ENCODE measurements around the gene SLCO2A1.
A peak's percentile ranks its signal among the peaks of the same experiment; 100 is the strongest.

Gene SLCO2A1

GRCh38 chr3:134007819-134008218, 21.9 kb downstream of the SLCO2A1 start:
- TF ChIP-seq EZH2 (IDR thresholded peaks at IDR 0.05) (no peak), POLR2AphosphoS5 (IDR thresholded peaks at IDR 0.05; ENCODE audit: borderline replicate concordance, low read depth, low read length) (no peak), FOXP2 (optimal IDR thresholded peaks at IDR 0.05; ENCODE audit: control extremely low read depth, extremely low read length, insufficient read depth) (no peak)
- Histone ChIP-seq H3K36me3 (ENCODE audit: insufficient read depth, low read length) (no peaks in the 10 kb centered on the region), H3K9me3 (ENCODE audit: low read depth, low read length) (no peaks in the 10 kb centered on the region), H3K27ac (no peak overlapping the region), H3K4me3 (no peak overlapping the region), H3K9ac (ENCODE audit: insufficient read length) (no peak overlapping the region)
- DNase-seq (ENCODE audit: low read depth, low spot score) = no peak

GRCh38 chr3:134004841-134005240, 24.9 kb downstream of the SLCO2A1 start:
- Histone ChIP-seq H3K9me3 (ENCODE audit: low read depth, low read length) (no peaks in the 10 kb centered on the region), H3K27ac (no peak overlapping the region), H3K36me3 (ENCODE audit: insufficient read depth, low read length) (no peaks in the 10 kb centered on the region), H3K9ac (ENCODE audit: insufficient read length) (no peak overlapping the region), H3K4me3 (no peak overlapping the region)
- TF ChIP-seq FOXP2 (optimal IDR thresholded peaks at IDR 0.05; ENCODE audit: control extremely low read depth, extremely low read length, insufficient read depth) (no peak), POLR2AphosphoS5 (IDR thresholded peaks at IDR 0.05; ENCODE audit: borderline replicate concordance, low read depth, low read length) (no peak), EZH2 (IDR thresholded peaks at IDR 0.05) (no peak)
- no peak for DNase-seq (ENCODE audit: low read depth, low spot score)

- no peak overlapping the region for H3K27ac ChIP-seq
Measured at GRCh38 chr3:134003066-134003465, 26.7 kb downstream of the SLCO2A1 start.

GRCh38 chr3:134002306-134002705, 27.4 kb downstream of the SLCO2A1 start:
- no peak overlapping the region for H3K27ac ChIP-seq

More at GRCh38 chr3:134003066-134003465, 26.7 kb downstream of the SLCO2A1 start:
- no peaks in the 10 kb centered on the region for H3K36me3 ChIP-seq (ENCODE audit: insufficient read depth, low read length)
- H3K4me3 ChIP-seq = no peak overlapping the region
- no peak for TF ChIP-seq POLR2AphosphoS5 (IDR thresholded peaks at IDR 0.05; ENCODE audit: borderline replicate concordance, low read depth, low read length)
- H3K9ac ChIP-seq (ENCODE audit: insufficient read length) = no peak overlapping the region
- no peak for DNase-seq (ENCODE audit: low read depth, low spot score)
- no peaks in the 10 kb centered on the region for H3K9me3 ChIP-seq (ENCODE audit: low read depth, low read length)

GRCh38 chr3:134001251-134001650, 28.5 kb downstream of the SLCO2A1 start:
- TF ChIP-seq EZH2 (IDR thresholded peaks at IDR 0.05) (peak; percentile 7), POLR2AphosphoS5 (IDR thresholded peaks at IDR 0.05; ENCODE audit: borderline replicate concordance, low read depth, low read length) (no peak)
- DNase-seq (ENCODE audit: low read depth, low spot score) = no peak
- no peaks in the 10 kb centered on the region for H3K9me3 ChIP-seq (ENCODE audit: low read depth, low read length)
- no peak overlapping the region for H3K27ac ChIP-seq
- H3K9ac ChIP-seq (ENCODE audit: insufficient read length) = no peak overlapping the region
- H3K36me3 ChIP-seq (ENCODE audit: insufficient read depth, low read length) = no peaks in the 10 kb centered on the region
- H3K4me3 ChIP-seq = no peak overlapping the region

More at GRCh38 chr3:134002306-134002705, 27.4 kb downstream of the SLCO2A1 start:
- H3K4me3 ChIP-seq = no peak overlapping the region
- H3K9ac ChIP-seq (ENCODE audit: insufficient read length) = no peak overlapping the region
- H3K36me3 ChIP-seq (ENCODE audit: insufficient read depth, low read length) = no peaks in the 10 kb centered on the region
- TF ChIP-seq FOXP2 (optimal IDR thresholded peaks at IDR 0.05; ENCODE audit: control extremely low read depth, extremely low read length, insufficient read depth) (no peak), EZH2 (IDR thresholded peaks at IDR 0.05) (no peak), POLR2AphosphoS5 (IDR thresholded peaks at IDR 0.05; ENCODE audit: borderline replicate concordance, low read depth, low read length) (no peak)
- no peaks in the 10 kb centered on the region for H3K9me3 ChIP-seq (ENCODE audit: low read depth, low read length)
- DNase-seq (ENCODE audit: low read depth, low spot score) = no peak

- Histone ChIP-seq H3K27ac (no peak overlapping the region), H3K9me3 (ENCODE audit: low read depth, low read length) (no peaks in the 10 kb centered on the region), H3K36me3 (ENCODE audit: insufficient read depth, low read length) (no peaks in the 10 kb centered on the region), H3K9ac (ENCODE audit: insufficient read length) (no peak overlapping the region), H3K4me3 (no peak overlapping the region)
- no peak for TF ChIP-seq POLR2AphosphoS5 (IDR thresholded peaks at IDR 0.05; ENCODE audit: borderline replicate concordance, low read depth, low read length)
- TF ChIP-seq EZH2 (IDR thresholded peaks at IDR 0.05) = no peak
- TF ChIP-seq FOXP2 (optimal IDR thresholded peaks at IDR 0.05; ENCODE audit: control extremely low read depth, extremely low read length, insufficient read depth) = no peak
- no peak for DNase-seq (ENCODE audit: low read depth, low spot score)
Measured at GRCh38 chr3:133999891-134000685, 29.6 kb downstream of the SLCO2A1 start.

- Histone ChIP-seq H3K9ac (ENCODE audit: insufficient read length) (no peak overlapping the region), H3K9me3 (ENCODE audit: low read depth, low read length) (no peaks in the 10 kb centered on the region), H3K4me3 (no peak overlapping the region), H3K36me3 (ENCODE audit: insufficient read depth, low read length) (no peaks in the 10 kb centered on the region), H3K27ac (no peak overlapping the region)
- TF ChIP-seq FOXP2 (optimal IDR thresholded peaks at IDR 0.05; ENCODE audit: control extremely low read depth, extremely low read length, insufficient read depth) = no peak
- no peak for TF ChIP-seq EZH2 (IDR thresholded peaks at IDR 0.05)
- no peak for TF ChIP-seq POLR2AphosphoS5 (IDR thresholded peaks at IDR 0.05; ENCODE audit: borderline replicate concordance, low read depth, low read length)
- DNase-seq (ENCODE audit: low read depth, low spot score) = no peak
Measured at GRCh38 chr3:133998691-133999241, 31.0 kb downstream of the SLCO2A1 start.

GRCh38 chr3:133997871-133998635, 31.7 kb downstream of the SLCO2A1 start:
- H3K4me3 ChIP-seq = no peak overlapping the region
- TF ChIP-seq POLR2AphosphoS5 (IDR thresholded peaks at IDR 0.05; ENCODE audit: borderline replicate concordance, low read depth, low read length) (no peak), FOXP2 (optimal IDR thresholded peaks at IDR 0.05; ENCODE audit: control extremely low read depth, extremely low read length, insufficient read depth) (no peak), EZH2 (IDR thresholded peaks at IDR 0.05) (no peak)
- H3K9me3 ChIP-seq (ENCODE audit: low read depth, low read length) = no peaks in the 10 kb centered on the region
- H3K9ac ChIP-seq (ENCODE audit: insufficient read length) = no peak overlapping the region
- no peaks in the 10 kb centered on the region for H3K36me3 ChIP-seq (ENCODE audit: insufficient read depth, low read length)
- DNase-seq (ENCODE audit: low read depth, low spot score) = no peak
- H3K27ac ChIP-seq = no peak overlapping the region

Data from SK-N-MC (cell line).